ENCODE data around the gene TACO1. TPM values are rescaled to one million over a fixed set of nuclear protein-coding genes. Genes with fewer than 3 reads are reported as not detected.

TACO1 gene
- total RNA-seq, 4 donors from 2014 or later, result 4.1 to 13.0 (median 8.4) TPM

GRCh38 chr17:63558441-63558840, 42.3 kb upstream of the TACO1 start:
- intact Hi-C loops (cut with DNase I; ENCODE audit: low total_unique reads), result no loop called here
- Histone ChIP-seq H3K27ac (no peak overlapping the region), H3K4me1 (no peaks in the 10 kb centered on the region), H3K36me3 (no peaks in the 10 kb centered on the region), H3K9me3 (no peaks in the 10 kb centered on the region), H3K27me3 (no peaks in the 10 kb centered on the region), H3K4me3 (no peak overlapping the region)
- DNase-seq, result no peak
- TF ChIP-seq POLR2A (IDR thresholded peaks at IDR 0.05) (no peak), CTCF (IDR thresholded peaks at IDR 0.05) (no peak)

- Histone ChIP-seq H3K27me3 (no peaks in the 10 kb centered on the region), H3K4me1 (no peaks in the 10 kb centered on the region), H3K27ac (no peak overlapping the region), H3K9me3 (no peaks in the 10 kb centered on the region), H3K36me3 (no peaks in the 10 kb centered on the region), H3K4me3 (no peak overlapping the region)
- TF ChIP-seq CTCF (IDR thresholded peaks at IDR 0.05), result no peak
- TF ChIP-seq POLR2A (IDR thresholded peaks at IDR 0.05), result no peak
- intact Hi-C loops (cut with DNase I; ENCODE audit: low total_unique reads), result no loop called here
- DNase-seq, result no peak
Measured at GRCh38 chr17:63561819-63562218, 38.9 kb upstream of the TACO1 start.

- no peak for TF ChIP-seq POLR2A (IDR thresholded peaks at IDR 0.05)
- no peak for TF ChIP-seq CTCF (IDR thresholded peaks at IDR 0.05)
- H3K4me1 ChIP-seq, result no peaks in the 10 kb centered on the region
- H3K27me3 ChIP-seq, result no peaks in the 10 kb centered on the region
- no peaks in the 10 kb centered on the region for H3K36me3 ChIP-seq
- intact Hi-C loops (cut with DNase I; ENCODE audit: low total_unique reads), result no loop called here
- H3K9me3 ChIP-seq, result no peaks in the 10 kb centered on the region
- H3K4me3 ChIP-seq, result no peak overlapping the region
- H3K27ac ChIP-seq, result no peak overlapping the region
- no peak for DNase-seq
Measured at GRCh38 chr17:63563339-63563738, 37.4 kb upstream of the TACO1 start.

GRCh38 chr17:63564562-63564961, 36.1 kb upstream of the TACO1 start:
- TF ChIP-seq POLR2A (IDR thresholded peaks at IDR 0.05) (no peak), CTCF (IDR thresholded peaks at IDR 0.05) (no peak)
- Histone ChIP-seq H3K36me3 (no peaks in the 10 kb centered on the region), H3K4me1 (peaks cover 0 to 1% of the 10 kb centered on the region in 2 donors), H3K9me3 (no peaks in the 10 kb centered on the region), H3K4me3 (no peak overlapping the region), H3K27me3 (no peaks in the 10 kb centered on the region), H3K27ac (no peak overlapping the region)
- intact Hi-C loops (cut with DNase I; ENCODE audit: low total_unique reads), result no loop called here
- DNase-seq, result no peak

- no peak overlapping the region for H3K27ac ChIP-seq
- H3K27me3 ChIP-seq, result no peaks in the 10 kb centered on the region
- no peaks in the 10 kb centered on the region for H3K36me3 ChIP-seq
- TF ChIP-seq CTCF (IDR thresholded peaks at IDR 0.05), result no peak
- no peak for TF ChIP-seq POLR2A (IDR thresholded peaks at IDR 0.05)
- peaks cover 0 to 4% of the 10 kb centered on the region in 2 donors for H3K4me1 ChIP-seq
- no peak for DNase-seq
- H3K4me3 ChIP-seq, result no peak overlapping the region
- no peaks in the 10 kb centered on the region for H3K9me3 ChIP-seq
- intact Hi-C loops (cut with DNase I; ENCODE audit: low total_unique reads), result no loop called here
Measured at GRCh38 chr17:63567229-63567628, 33.5 kb upstream of the TACO1 start.

Data from uterus (tissue), 4 donors.